Ishikawa (cell line): ENCODE results near the gene PTPRN2.

Source experiments
- CEBPB ChIP-seq: IDR thresholded peaks from 2 replicates; pipeline ENCODE4 v1.6.1; 2012
- CREB1 ChIP-seq: IDR thresholded peaks from 2 replicates; pipeline ENCODE4 v1.6.1; 2012; ENCODE audit warnings: low read depth
- EGR1 ChIP-seq: IDR thresholded peaks from 2 replicates; pipeline ENCODE4 v1.6.1; 2012
- EP300 ChIP-seq: IDR thresholded peaks from 2 replicates; pipeline ENCODE4 v1.6.1; 2012; ENCODE audit warnings: borderline replicate concordance
- FOXM1 ChIP-seq: IDR thresholded peaks from 2 replicates; pipeline ENCODE4 v1.6.1; 2012; ENCODE audit warnings: low read depth, borderline replicate concordance
- NFIC ChIP-seq: IDR thresholded peaks from 2 replicates; pipeline ENCODE4 v1.6.1; 2012
- RAD21 ChIP-seq: IDR thresholded peaks from 2 replicates; pipeline ENCODE4 v1.6.1; 2012; ENCODE audit warnings: low read depth
- TAF1 ChIP-seq: IDR thresholded peaks from 2 replicates; pipeline ENCODE4 v1.6.1; 2012; ENCODE audit warnings: low read depth, mild to moderate bottlenecking
- TCF12 ChIP-seq: IDR thresholded peaks from 2 replicates; pipeline ENCODE4 v1.6.1; 2012; ENCODE audit warnings: low read depth
- TEAD4 ChIP-seq: IDR thresholded peaks from 2 replicates; pipeline ENCODE4 v1.6.1; 2012
- YY1 ChIP-seq: IDR thresholded peaks from 2 replicates; pipeline ENCODE4 v1.6.1; 2012; ENCODE audit warnings: low read depth
- ZBTB7A ChIP-seq: IDR thresholded peaks from 2 replicates; pipeline ENCODE4 v1.6.1; 2012; ENCODE audit warnings: low read depth
- TF ChIP-seq, protein P1 (sequence below): IDR thresholded peaks from 2 replicates; pipeline ENCODE4 v1.6.1; 2012; ENCODE audit warnings: low read depth, mild to moderate bottlenecking
- TF ChIP-seq, protein P2 (sequence below): IDR thresholded peaks from 2 replicates; pipeline ENCODE4 v1.6.1; 2012
- TF ChIP-seq, protein P3 (sequence below): IDR thresholded peaks from 2 replicates; pipeline ENCODE4 v1.6.1; 2012

PTPRN2 gene

GRCh38 chr7:158401295-158401694, 186.3 kb downstream of the PTPRN2 start:
- TF ChIP-seq EGR1 (no peak), YY1 (no peak), NFIC (no peak), FOXM1 (no peak)
- TF ChIP-seq, protein P1, sequence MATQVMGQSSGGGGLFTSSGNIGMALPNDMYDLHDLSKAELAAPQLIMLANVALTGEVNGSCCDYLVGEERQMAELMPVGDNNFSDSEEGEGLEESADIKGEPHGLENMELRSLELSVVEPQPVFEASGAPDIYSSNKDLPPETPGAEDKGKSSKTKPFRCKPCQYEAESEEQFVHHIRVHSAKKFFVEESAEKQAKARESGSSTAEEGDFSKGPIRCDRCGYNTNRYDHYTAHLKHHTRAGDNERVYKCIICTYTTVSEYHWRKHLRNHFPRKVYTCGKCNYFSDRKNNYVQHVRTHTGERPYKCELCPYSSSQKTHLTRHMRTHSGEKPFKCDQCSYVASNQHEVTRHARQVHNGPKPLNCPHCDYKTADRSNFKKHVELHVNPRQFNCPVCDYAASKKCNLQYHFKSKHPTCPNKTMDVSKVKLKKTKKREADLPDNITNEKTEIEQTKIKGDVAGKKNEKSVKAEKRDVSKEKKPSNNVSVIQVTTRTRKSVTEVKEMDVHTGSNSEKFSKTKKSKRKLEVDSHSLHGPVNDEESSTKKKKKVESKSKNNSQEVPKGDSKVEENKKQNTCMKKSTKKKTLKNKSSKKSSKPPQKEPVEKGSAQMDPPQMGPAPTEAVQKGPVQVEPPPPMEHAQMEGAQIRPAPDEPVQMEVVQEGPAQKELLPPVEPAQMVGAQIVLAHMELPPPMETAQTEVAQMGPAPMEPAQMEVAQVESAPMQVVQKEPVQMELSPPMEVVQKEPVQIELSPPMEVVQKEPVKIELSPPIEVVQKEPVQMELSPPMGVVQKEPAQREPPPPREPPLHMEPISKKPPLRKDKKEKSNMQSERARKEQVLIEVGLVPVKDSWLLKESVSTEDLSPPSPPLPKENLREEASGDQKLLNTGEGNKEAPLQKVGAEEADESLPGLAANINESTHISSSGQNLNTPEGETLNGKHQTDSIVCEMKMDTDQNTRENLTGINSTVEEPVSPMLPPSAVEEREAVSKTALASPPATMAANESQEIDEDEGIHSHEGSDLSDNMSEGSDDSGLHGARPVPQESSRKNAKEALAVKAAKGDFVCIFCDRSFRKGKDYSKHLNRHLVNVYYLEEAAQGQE = no peak

GRCh38 chr7:158400601-158401225, 186.9 kb downstream of the PTPRN2 start:
- TF ChIP-seq CEBPB (no peak), FOXM1 (no peak), YY1 (no peak), CREB1 (no peak), ZBTB7A (no peak), EGR1 (no peak), NFIC (no peak), TEAD4 (no peak), EP300 (no peak), TCF12 (no peak), TAF1 (no peak), RAD21 (no peak)
- TF ChIP-seq, protein P2, sequence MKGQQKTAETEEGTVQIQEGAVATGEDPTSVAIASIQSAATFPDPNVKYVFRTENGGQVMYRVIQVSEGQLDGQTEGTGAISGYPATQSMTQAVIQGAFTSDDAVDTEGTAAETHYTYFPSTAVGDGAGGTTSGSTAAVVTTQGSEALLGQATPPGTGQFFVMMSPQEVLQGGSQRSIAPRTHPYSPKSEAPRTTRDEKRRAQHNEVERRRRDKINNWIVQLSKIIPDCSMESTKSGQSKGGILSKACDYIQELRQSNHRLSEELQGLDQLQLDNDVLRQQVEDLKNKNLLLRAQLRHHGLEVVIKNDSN = no peak
- TF ChIP-seq, protein P1 = no peak
- TF ChIP-seq, protein P3, sequence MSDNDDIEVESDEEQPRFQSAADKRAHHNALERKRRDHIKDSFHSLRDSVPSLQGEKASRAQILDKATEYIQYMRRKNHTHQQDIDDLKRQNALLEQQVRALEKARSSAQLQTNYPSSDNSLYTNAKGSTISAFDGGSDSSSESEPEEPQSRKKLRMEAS = no peak

DNA sequence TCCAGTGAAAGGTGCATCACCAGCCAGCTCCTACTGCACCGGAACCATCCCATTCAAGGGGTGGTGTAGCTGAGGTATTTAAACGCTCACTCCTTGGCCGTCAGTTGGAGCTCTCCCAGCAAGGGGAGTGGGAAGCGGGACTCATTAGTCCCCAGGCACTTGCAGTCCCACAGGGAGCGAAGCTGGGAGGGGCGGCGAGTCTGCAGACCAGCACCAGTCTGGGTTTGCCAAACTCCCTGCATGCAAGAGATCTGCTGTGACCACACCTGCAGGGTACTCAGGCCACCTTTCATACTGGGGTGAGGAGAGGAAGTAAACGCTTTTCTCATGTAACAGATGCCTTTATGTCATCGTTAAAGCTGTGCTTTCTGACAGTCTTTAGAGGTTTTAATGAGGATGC, 187.9 kb downstream of the PTPRN2 start:
- TF ChIP-seq ZBTB7A (no peak), RAD21 (no peak), TEAD4 (no peak)
- TF ChIP-seq, protein P3 = no peak

GRCh38 chr7:158398750-158399149, 188.9 kb downstream of the PTPRN2 start:
- TF ChIP-seq CREB1 (no peak), EP300 (no peak), EGR1 (no peak), CEBPB (no peak), TEAD4 (no peak), TCF12 (no peak), ZBTB7A (no peak), FOXM1 (no peak), YY1 (no peak), TAF1 (no peak), NFIC (no peak), RAD21 (no peak)
- TF ChIP-seq, protein P3 = no peak
- TF ChIP-seq, protein P1 = no peak
- TF ChIP-seq, protein P2 = no peak

- TF ChIP-seq, protein P1 = no peak
- TF ChIP-seq, protein P2 = no peak
- no peak for TF ChIP-seq TEAD4
- TF ChIP-seq CEBPB = no peak
- no peak for TF ChIP-seq EP300
- no peak for TF ChIP-seq FOXM1
These were observed 189.7 kb downstream of the PTPRN2 start for GRCh38 chr7:158397885-158398284.
